Mesenchymal stem cell (in vitro differentiated cells and primary cell): ENCODE measurements around the gene PPP1R36.

Source experiments
- DNase-seq: peaks from one replicate; pipeline ENCODE4 v3.0.0-alpha.2; 2013
- H2AFZ ChIP-seq: one replicate; pipeline ENCODE4 v1.6.1; 2013; ENCODE audit warnings: low read depth, mild to moderate bottlenecking, control low read depth, inconsistent platforms, low read length, moderate library complexity
- H2AK5ac ChIP-seq: 2 replicates; pipeline ENCODE4 v1.6.1; 2013; ENCODE audit warnings: low read length, moderate library complexity, mild to moderate bottlenecking, inconsistent platforms; ENCODE audit not compliant: severe bottlenecking
- H2BK120ac ChIP-seq: one replicate; pipeline ENCODE4 v1.6.1; 2013; ENCODE audit warnings: low read depth, mild to moderate bottlenecking, inconsistent platforms, low read length, moderate library complexity
- H2BK12ac ChIP-seq, 2 experiments: one replicate each; pipeline ENCODE4 v1.6.1; 2013; ENCODE audit warnings: inconsistent platforms in 2 of 2, low read length in 2 of 2, mild to moderate bottlenecking in 2 of 2, moderate library complexity in 2 of 2, control low read depth in 1 of 2
- H2BK15ac ChIP-seq: one replicate; pipeline ENCODE4 v1.6.1; 2013; ENCODE audit warnings: mild to moderate bottlenecking, low read depth, inconsistent platforms; ENCODE audit not compliant: poor library complexity, severe bottlenecking
- H2BK5ac ChIP-seq: 2 replicates; pipeline ENCODE4 v1.6.1; 2013; ENCODE audit warnings: low read depth, mild to moderate bottlenecking, low read length, control low read depth, inconsistent platforms; ENCODE audit not compliant: poor library complexity, severe bottlenecking
- H3K14ac ChIP-seq, 2 experiments: one replicate each; pipeline ENCODE4 v1.6.1; 2013; ENCODE audit warnings: inconsistent platforms in 2 of 2, low read length in 2 of 2, control low read depth in 1 of 2, mild to moderate bottlenecking in 1 of 2, moderate library complexity in 1 of 2
- H3K18ac ChIP-seq, 2 experiments: one replicate each; pipeline ENCODE4 v1.6.1; 2013; ENCODE audit warnings: inconsistent platforms in 2 of 2, low read length in 2 of 2, control low read depth in 1 of 2, low read depth in 1 of 2, mild to moderate bottlenecking in 1 of 2
- H3K23ac ChIP-seq, 2 experiments: one replicate each; pipeline ENCODE4 v1.6.1; 2013; ENCODE audit warnings: inconsistent platforms in 2 of 2, low read length in 2 of 2, mild to moderate bottlenecking in 2 of 2, moderate library complexity in 2 of 2, control low read depth in 1 of 2
- H3K27ac ChIP-seq: 2 replicates; pipeline ENCODE4 v1.5.1; 2013; ENCODE audit warnings: mild to moderate bottlenecking, moderate library complexity, low read length, control low read depth, inconsistent platforms; ENCODE audit not compliant: poor library complexity, severe bottlenecking
- H3K27me3 ChIP-seq, 2 experiments: 2 replicates each; pipeline versions ENCODE4 v1.6.1 to v1.7.0; 2013; ENCODE audit warnings: low read length in 2 of 2, mild to moderate bottlenecking in 2 of 2, moderate library complexity in 2 of 2, control low read depth in 1 of 2, inconsistent platforms in 1 of 2; ENCODE audit not compliant: control insufficient read depth in 1 of 2, insufficient read depth in 1 of 2
- H3K36me3 ChIP-seq, 2 experiments: 2 replicates each; pipeline versions ENCODE4 v1.6.1 to v1.7.0; 2013; ENCODE audit warnings: low read length in 2 of 2, control low read depth in 1 of 2, inconsistent platforms in 1 of 2, low read depth in 1 of 2, mild to moderate bottlenecking in 1 of 2; ENCODE audit not compliant: insufficient read depth in 2 of 2, control insufficient read depth in 1 of 2
- H3K4ac ChIP-seq, 2 experiments: one replicate each; pipeline ENCODE4 v1.6.1; 2013; ENCODE audit warnings: inconsistent platforms in 2 of 2, low read length in 2 of 2, mild to moderate bottlenecking in 2 of 2, moderate library complexity in 2 of 2, control low read depth in 1 of 2, low read depth in 1 of 2
- H3K4me1 ChIP-seq: 2 replicates; pipeline ENCODE4 v1.6.1; 2013; ENCODE audit warnings: low read depth, low read length, control low read depth; ENCODE audit not compliant: control insufficient read depth, insufficient read depth
- H3K4me2 ChIP-seq: 2 replicates; pipeline ENCODE4 v1.6.1; 2013; ENCODE audit warnings: low read length, mild to moderate bottlenecking, inconsistent platforms; ENCODE audit not compliant: poor library complexity, severe bottlenecking
- H3K4me3 ChIP-seq, 2 experiments: 2 replicates each; pipeline versions ENCODE4 v1.5.1 to v1.7.0; 2013; ENCODE audit warnings: low read length in 2 of 2, mild to moderate bottlenecking in 2 of 2, control low read depth in 1 of 2, low read depth in 1 of 2; ENCODE audit not compliant: insufficient read depth in 1 of 2
- H3K79me1 ChIP-seq: replicated peaks from 2 replicates; pipeline ENCODE4 v1.6.1; 2013; ENCODE audit warnings: mild to moderate bottlenecking, control low read depth, low read length, inconsistent platforms; ENCODE audit not compliant: poor library complexity, severe bottlenecking
- H3K9ac ChIP-seq: 2 replicates; pipeline ENCODE4 v1.7.0; 2013; ENCODE audit warnings: mild to moderate bottlenecking, low read length, moderate library complexity
- H3K9me3 ChIP-seq: 2 replicates; pipeline ENCODE4 v1.7.0; 2013; ENCODE audit warnings: mild to moderate bottlenecking, low read length; ENCODE audit not compliant: control insufficient read depth
- H4K8ac ChIP-seq: one replicate; pipeline ENCODE4 v1.6.1; 2013; ENCODE audit warnings: inconsistent platforms, mild to moderate bottlenecking, low read length, moderate library complexity
- H4K91ac ChIP-seq: one replicate; pipeline ENCODE4 v1.6.1; 2013; ENCODE audit warnings: mild to moderate bottlenecking, low read length, inconsistent platforms
- WGBS: methylation state at CpG from one replicate; pipeline ENCODE4 v1.1.7; 2013; ENCODE audit warnings: mixed read lengths; 5-methylcytosine and 5-hydroxymethylcytosine counted together

PPP1R36 gene

GRCh38 chr14:64594438-64594837 is 44.7 kb downstream of the PPP1R36 start:
- Histone ChIP-seq H2BK5ac (no peak overlapping the region), H3K9ac (no peak overlapping the region), H4K91ac (no peak overlapping the region), H3K18ac (no peak overlapping the region), H2AK5ac (no peak overlapping the region), H2BK12ac (no peak overlapping the region), H2BK15ac (peak overlapping the region; percentile 40), H3K4me3 (no peak overlapping the region), H3K36me3 (no peaks in the 10 kb centered on the region), H2BK120ac (no peak overlapping the region), H2AFZ (no peak overlapping the region), H3K9me3 (no peaks in the 10 kb centered on the region), H3K14ac (no peak overlapping the region), H3K4me1 (no peaks in the 10 kb centered on the region), H3K4ac (no peak overlapping the region), H3K27ac (no peak overlapping the region), H3K4me2 (no peak overlapping the region), H3K79me1 (no peaks in the 10 kb centered on the region), H3K27me3 (no peaks in the 10 kb centered on the region), H4K8ac (no peak overlapping the region), H3K23ac (no peak overlapping the region)
- 98% methylated on average over 1 of the region's 2 CpGs for WGBS
- DNase-seq: no peak

- 81% methylated on average over 4 of the region's 4 CpGs for WGBS
- Histone ChIP-seq H2BK15ac (no peak overlapping the region), H3K4me1 (no peaks in the 10 kb centered on the region), H3K4ac (no peak overlapping the region), H3K23ac (no peak overlapping the region), H4K8ac (no peak overlapping the region), H3K36me3 (no peaks in the 10 kb centered on the region), H2AFZ (no peak overlapping the region), H3K27me3 (peaks cover 0 to 6% of the 10 kb centered on the region in 2 experiments), H3K4me3 (no peak overlapping the region), H2BK120ac (no peak overlapping the region), H3K4me2 (no peak overlapping the region), H2AK5ac (no peak overlapping the region), H3K18ac (no peak overlapping the region), H2BK5ac (no peak overlapping the region), H3K9me3 (no peaks in the 10 kb centered on the region), H2BK12ac (no peak overlapping the region), H3K14ac (no peak overlapping the region), H4K91ac (no peak overlapping the region), H3K27ac (no peak overlapping the region), H3K9ac (no peak overlapping the region), H3K79me1 (no peaks in the 10 kb centered on the region)
- no peak for DNase-seq
These were observed 48.6 kb downstream of the PPP1R36 start for GRCh38 chr14:64598404-64598803.

GRCh38 chr14:64601571-64601970 is 51.8 kb downstream of the PPP1R36 start:
- H3K23ac ChIP-seq: no peak overlapping the region
- H3K27ac ChIP-seq: no peak overlapping the region
- no peak overlapping the region for H4K91ac ChIP-seq
- no peak overlapping the region for H2BK5ac ChIP-seq
- no peak overlapping the region for H2BK120ac ChIP-seq
- H3K9ac ChIP-seq: no peak overlapping the region
- H3K9me3 ChIP-seq: no peaks in the 10 kb centered on the region
- 95% methylated on average over 38 of the region's 38 CpGs for WGBS
- H2BK12ac ChIP-seq: no peak overlapping the region
- peak overlapping the region in 1 of 2 experiments; percentile 65 for H3K4me3 ChIP-seq
- H3K18ac ChIP-seq: no peak overlapping the region
- no peak overlapping the region for H2AK5ac ChIP-seq
- H3K27me3 ChIP-seq: peaks cover 0 to 17% of the 10 kb centered on the region in 2 experiments
- no peak overlapping the region for H3K4ac ChIP-seq
- no peak overlapping the region for H2AFZ ChIP-seq
- H2BK15ac ChIP-seq: no peak overlapping the region
- H3K4me1 ChIP-seq: peaks cover 1% of the 10 kb centered on the region
- H3K4me2 ChIP-seq: no peak overlapping the region
- no peaks in the 10 kb centered on the region for H3K79me1 ChIP-seq
- no peak overlapping the region for H4K8ac ChIP-seq
- H3K14ac ChIP-seq: no peak overlapping the region
- H3K36me3 ChIP-seq: no peaks in the 10 kb centered on the region
- no peak for DNase-seq

- no peak overlapping the region for H2BK15ac ChIP-seq
- no peak overlapping the region for H3K9ac ChIP-seq
- H3K14ac ChIP-seq: no peak overlapping the region
- H3K23ac ChIP-seq: no peak overlapping the region
- H2BK120ac ChIP-seq: no peak overlapping the region
- H2AFZ ChIP-seq: no peak overlapping the region
- no peak overlapping the region for H4K91ac ChIP-seq
- no peaks in the 10 kb centered on the region for H3K9me3 ChIP-seq
- no peaks in the 10 kb centered on the region for H3K79me1 ChIP-seq
- no peak overlapping the region for H2BK5ac ChIP-seq
- peaks cover 1% of the 10 kb centered on the region for H3K4me1 ChIP-seq
- no peak overlapping the region for H3K27ac ChIP-seq
- H3K4ac ChIP-seq: no peak overlapping the region
- no peak overlapping the region for H2BK12ac ChIP-seq
- DNase-seq: no peak
- WGBS: 94% methylated on average over 2 of the region's 2 CpGs
- no peaks in the 10 kb centered on the region for H3K36me3 ChIP-seq
- H3K4me3 ChIP-seq: no peak overlapping the region
- no peak overlapping the region for H3K18ac ChIP-seq
- H2AK5ac ChIP-seq: no peak overlapping the region
- no peak overlapping the region for H3K4me2 ChIP-seq
- H4K8ac ChIP-seq: no peak overlapping the region
- peaks cover 0 to 20% of the 10 kb centered on the region in 2 experiments for H3K27me3 ChIP-seq
These were observed 53.1 kb downstream of the PPP1R36 start for GRCh38 chr14:64602826-64603225.
